GM21528 (cell line): ENCODE results near the gene RPTOR.

Source experiments
- ATAC-seq: cut with Tn5 transposase; IDR thresholded peaks from one replicate; pipeline ENCODE4 v1.9.1; 2021; ENCODE audit warnings: mild to moderate bottlenecking, moderate library complexity; ENCODE audit not compliant: unreplicated experiment, low FRiP score

RPTOR gene

DNA sequence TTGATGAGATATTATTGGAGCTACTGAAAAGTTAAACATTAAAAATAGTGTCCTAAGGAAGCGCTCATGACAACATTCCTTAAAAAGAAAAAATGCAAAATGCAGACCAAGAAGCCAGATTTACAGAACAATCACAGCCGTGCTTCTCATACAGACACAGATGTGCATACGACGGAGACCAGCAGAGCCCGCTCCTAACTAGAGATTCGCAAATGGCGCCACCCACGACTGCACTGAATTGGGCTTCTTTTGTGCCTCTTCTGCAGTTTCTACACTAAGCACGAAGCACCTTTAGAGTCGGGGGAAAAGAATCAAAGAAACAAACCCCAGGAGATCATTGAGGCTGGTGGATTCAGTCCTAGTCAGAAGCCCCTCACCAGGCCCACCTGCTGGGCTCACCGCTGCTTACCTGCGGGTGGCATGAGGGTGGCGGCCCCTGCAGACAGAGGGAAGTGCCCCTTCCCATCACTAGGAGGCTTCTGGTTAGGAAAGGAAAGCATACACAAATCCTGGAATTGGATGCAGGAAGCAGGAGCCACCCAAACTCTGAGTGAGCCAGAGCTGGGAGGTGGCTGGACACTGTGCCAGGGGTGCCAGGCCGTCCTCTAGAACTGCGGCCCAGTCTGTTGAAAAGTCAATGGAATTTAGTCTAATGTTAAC lies 382.1 kb downstream of the RPTOR start:
- no peak for ATAC-seq

GRCh38 chr17:80927791-80928216 lies 383.2 kb downstream of the RPTOR start:
- no peak for ATAC-seq

GRCh38 chr17:80929449-80929848 lies 384.8 kb downstream of the RPTOR start:
- ATAC-seq = no peak

DNA sequence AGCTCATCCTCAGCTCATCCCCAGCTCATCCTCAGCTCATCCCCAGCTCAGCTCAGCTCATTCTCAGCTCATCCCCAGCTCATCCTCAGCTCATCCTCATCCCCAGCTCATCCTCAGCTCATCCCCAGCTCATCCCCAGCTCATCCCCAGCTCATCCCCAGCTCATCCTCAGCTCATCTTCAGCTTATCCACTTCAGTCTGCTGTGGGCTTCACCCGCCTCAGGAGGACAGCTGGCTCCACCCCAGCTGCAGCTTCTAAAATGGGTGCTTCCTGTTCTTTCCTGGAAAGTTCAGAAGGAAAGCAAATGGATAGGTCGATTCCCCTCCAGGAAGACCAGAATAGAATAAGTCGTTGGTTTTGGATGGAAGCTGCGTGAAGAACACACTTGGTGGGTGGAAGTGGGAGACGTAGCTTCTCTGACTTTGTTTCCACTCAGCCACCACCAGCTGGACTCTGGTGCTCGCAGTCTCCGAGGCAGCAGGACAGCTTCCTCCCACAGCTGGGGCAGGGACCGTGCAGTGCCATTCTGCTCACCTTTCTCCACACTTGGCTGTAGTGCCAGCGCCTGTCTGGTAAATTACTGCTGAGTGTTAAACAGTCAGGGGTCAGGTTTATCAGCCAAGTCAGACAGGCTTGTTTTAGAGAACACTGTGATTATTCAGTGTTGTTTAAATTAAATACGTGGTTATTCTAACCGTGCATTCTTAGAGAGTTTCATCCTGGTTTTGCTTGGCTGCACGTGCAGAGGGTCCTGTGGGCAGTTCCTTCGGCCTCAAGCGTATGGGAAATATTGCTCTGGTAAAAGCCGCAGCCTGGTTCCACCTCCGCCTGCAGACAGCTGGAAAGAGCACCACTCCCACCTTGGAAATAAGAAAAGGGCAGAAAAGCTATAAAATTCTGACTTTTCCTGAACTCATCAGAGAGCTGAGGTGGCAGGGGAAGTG lies 386.0 kb downstream of the RPTOR start:
- no peak for ATAC-seq

- ATAC-seq = no peak
Measured at GRCh38 chr17:80931421-80932265, 387.0 kb downstream of the RPTOR start.

GRCh38 chr17:80935526-80935925 lies 390.9 kb downstream of the RPTOR start:
- ATAC-seq = no peak

DNA sequence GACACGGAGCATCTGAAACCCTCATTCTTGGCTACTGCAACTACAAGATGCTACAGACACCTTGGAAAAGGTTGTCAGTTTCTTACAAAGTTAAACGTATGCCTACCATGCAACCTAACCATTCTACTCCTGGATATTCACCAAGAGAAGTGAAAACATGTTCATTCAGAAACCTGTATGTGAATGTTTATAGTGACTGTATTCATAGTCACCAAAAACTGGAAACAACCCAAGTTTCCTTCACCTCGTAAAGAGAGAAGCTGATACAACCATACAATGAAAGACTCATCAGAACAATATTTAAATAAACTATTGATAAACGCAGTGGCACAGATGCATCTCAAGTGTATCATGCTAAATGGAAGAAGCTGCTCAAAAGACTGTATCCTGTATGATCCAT lies 391.6 kb downstream of the RPTOR start:
- ATAC-seq = no peak

GRCh38 chr17:80936723-80937122 lies 392.1 kb downstream of the RPTOR start:
- ATAC-seq = no peak

- ATAC-seq = no peak
Measured at GRCh38 chr17:80937462-80938381, 393.1 kb downstream of the RPTOR start.

DNA sequence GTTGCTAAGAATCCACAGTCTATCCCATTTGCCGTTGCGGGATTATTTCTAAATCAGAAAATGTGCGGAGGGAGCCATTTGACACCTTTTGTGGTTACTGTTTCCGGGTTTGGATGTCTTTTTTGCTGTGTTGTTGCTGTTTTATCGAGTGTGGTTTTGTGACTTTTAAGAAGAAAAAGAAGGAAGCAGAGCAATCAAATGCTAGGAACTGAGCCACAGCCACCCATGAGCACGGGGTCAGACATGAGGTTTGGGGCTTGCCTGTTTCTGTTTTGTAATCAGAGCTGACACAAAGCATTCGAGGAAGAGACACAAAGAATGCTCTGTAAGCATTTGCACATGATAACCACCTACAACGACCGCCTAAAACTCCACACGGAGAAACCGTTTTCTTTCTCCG lies 393.9 kb downstream of the RPTOR start:
- ATAC-seq = no peak

GRCh38 chr17:80939151-80940145 lies 394.8 kb downstream of the RPTOR start:
- no peak for ATAC-seq

DNA sequence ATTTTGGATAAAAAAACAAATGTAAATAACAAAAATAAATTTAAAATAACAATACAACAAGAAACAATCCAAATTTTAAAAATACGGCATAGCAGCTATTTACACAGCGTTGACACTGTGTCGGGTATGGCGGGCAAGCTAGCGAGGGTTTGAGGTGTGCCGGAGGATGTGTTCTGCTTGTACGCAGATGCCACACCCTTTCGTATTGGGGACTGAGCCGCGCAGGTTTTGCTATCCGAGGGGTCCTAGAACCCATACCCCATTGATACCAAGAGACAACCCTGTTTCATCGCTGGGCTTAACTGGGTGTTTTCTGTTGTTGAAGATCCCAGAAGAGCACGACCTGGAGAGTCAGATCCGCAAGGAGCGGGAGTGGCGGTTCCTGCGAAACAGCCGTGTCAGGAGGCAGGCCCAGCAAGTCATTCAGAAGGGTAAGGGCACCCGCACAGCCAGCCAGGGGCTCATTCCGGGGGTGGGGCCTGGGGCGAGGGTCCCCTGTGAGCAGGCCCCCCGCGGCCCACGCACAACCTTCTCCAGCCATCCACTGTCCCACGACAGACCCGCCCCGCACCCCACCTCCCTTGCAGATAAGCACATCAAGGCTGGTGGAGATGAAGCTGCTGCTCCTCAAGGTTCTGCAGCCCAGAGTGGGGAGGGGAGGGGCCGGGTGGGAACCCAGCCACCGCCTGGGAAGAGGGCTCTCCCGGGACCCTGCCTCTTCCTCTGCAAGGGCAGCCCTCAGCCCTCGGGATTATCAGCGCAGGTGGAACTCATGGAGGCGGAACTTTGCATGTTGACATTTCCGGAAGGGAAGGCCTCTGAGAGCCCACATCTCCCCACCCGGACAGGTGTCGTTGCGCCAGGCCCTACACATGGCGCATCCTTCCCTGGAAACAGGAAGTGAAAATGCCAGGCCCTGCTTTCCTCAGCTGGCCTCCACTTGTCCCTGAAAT lies 395.8 kb downstream of the RPTOR start:
- no peak for ATAC-seq

DNA sequence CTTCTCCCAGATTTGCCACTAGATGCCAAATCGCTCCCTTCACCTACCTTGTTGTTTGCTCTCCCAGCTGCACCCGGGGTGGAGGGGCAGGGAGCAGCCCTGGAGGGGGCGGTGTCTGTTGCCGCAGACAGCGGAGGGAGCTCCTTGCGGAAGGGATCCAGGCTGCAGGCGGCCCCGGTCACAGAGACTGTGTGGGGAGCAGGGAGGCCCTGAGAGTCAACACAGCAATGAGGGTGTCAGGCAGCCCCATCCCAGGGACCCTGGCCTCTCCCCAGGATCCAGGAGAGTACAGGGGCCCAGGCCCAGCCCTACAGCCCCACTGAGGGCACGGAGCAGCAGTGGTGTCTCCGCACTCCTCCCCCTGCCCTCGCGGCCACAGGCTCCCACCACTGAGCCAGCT lies 396.5 kb downstream of the RPTOR start:
- no peak for ATAC-seq

GRCh38 chr17:80941743-80942422 lies 397.2 kb downstream of the RPTOR start:
- ATAC-seq = no peak

- no peak for ATAC-seq
Measured at GRCh38 chr17:80942423-80943345, 398.0 kb downstream of the RPTOR start.
